Iris pigment epithelial cell (primary cell): ENCODE data around the gene CACNA1C.
"Not testable (repeated sequence)": the region's sequence is repeated elsewhere in the genome, so short reads cannot be mapped to it uniquely, and the experiment has no call there.

Experiments
- DNase-seq: peaks from one replicate; pipeline ENCODE4 v3.0.0-alpha.2; 2011; ENCODE audit warnings: low read depth

Gene CACNA1C

GRCh38 chr12:2691345-2692071, 638.7 kb downstream of the CACNA1C start:
- no peak for DNase-seq

GRCh38 chr12:2692080-2692479, 639.3 kb downstream of the CACNA1C start:
- no peak for DNase-seq

DNA sequence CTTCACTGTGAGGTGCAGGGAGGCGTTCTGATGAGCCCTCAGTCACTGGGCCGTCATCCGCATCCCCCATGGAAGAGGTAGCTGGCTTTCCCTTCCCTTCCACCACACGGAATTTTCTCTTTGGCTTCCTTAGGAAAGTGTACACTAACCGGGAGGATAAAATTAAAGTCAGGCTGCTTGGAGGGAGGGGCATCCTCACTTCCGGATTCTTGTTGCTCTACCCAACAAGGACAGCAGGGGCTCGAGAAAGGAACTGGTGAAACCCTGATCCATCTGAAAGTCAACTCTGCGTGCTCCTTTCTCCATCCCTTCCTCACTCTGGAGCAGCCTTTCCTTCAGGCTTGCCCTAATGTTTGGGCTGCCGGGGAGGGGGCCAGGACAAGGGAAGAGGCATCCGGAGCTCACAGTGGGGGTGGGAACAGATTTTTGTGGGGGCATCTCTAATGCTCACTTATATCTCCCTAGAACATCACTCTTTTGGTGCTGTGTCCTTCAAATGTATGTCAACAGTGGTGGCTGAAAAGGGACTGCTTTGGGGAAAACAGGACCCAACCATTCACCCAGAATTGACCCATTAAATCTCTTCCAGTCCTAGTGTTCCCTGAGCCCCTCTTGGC, 640.6 kb downstream of the CACNA1C start:
- DNase-seq: no peak

GRCh38 chr12:2693980-2694610, 641.3 kb downstream of the CACNA1C start:
- DNase-seq: no peak

DNA sequence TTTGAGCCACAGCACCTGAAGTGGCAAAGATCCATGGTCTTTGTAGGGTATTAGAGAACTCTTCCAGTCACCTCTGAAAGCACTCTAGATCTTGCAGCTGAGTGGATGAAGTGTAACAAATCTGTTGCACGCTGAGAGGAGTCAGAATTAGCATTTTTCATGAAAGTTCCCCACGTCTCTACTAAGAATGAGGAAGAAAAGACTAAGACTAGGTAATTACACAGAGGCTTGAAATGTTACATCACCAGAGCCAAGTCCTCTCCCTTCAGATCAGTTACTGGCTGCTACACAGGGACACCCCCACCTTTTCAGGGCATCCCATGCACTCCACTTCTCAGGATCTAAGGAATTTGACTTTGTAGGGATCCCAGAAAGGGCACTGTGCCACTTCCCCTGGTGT, 643.3 kb downstream of the CACNA1C start:
- no peak for DNase-seq

DNA sequence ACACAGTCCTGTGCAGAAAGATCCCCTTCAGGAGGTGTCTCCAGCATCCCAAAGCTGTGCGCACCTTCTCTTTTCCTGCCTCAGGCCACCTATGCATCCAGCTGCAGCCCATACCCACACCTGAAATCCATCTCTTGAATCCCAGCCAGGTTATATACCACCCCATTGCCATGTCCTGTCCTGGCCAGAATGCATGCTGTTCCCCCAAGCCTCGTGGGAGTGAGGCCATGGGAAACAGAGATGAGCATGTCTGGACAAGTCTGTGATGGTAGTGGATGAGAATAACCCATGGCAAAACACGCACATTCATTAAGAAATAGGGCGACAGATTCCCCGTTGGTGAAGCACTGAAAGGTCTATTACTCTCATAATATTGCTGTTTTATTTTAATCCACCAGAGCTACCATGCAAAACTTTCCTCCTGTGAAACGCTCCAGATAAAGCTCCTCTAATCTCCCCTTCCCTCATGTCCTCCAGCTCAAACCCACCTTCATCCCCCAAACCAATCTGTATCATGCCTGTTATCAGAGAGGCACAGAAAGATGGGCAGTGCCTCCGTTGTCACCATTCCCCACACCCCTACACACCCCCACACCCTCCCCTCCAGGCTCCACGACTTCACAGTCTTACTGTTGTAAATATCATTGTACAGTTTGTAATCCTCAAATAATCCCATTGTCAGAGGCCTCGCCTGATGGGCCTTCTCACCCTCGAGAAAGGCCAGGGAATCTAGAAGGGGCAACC, 644.4 kb downstream of the CACNA1C start:
- DNase-seq: no peak

- no peak for DNase-seq
These were observed 645.8 kb downstream of the CACNA1C start for GRCh38 chr12:2698566-2698965.

DNA sequence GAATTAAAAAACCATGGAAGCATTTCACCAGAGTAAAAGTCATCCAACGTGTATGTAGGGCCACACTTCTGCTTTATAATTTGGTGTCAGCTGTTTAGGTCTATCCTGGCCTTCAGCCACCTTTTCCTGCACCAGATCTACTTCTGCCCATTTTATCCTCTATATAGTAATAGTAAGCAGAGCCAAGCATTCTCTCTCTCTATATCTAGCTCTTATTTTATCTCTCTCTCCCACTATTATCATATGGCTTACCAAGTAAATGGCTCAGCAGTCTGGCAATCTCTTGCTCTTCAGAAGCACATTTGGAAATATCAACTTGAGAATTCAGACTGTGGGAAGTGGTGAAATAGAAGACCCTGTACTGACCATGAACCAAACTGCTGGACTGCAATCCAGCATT, 657.9 kb downstream of the CACNA1C start:
- no peak for DNase-seq

DNA sequence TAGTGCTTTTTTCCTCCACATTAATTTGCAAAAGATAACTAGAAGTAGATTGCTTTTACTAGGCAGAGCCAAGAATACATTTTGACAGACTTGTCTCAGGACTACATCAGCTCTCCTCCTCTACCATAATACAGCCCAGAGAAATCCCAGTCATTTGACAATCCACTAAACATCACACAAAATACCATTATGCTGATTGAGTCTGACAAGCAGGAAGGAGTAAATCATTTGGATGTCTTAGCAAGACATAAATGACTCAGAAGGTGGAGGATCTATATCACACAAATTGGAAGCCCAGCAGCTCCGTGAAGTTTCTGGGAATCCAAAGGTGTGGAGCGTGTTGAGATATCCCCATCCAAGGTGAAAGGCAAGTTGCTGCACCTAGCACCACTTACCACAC, 666.6 kb downstream of the CACNA1C start:
- DNase-seq: no peak

DNA sequence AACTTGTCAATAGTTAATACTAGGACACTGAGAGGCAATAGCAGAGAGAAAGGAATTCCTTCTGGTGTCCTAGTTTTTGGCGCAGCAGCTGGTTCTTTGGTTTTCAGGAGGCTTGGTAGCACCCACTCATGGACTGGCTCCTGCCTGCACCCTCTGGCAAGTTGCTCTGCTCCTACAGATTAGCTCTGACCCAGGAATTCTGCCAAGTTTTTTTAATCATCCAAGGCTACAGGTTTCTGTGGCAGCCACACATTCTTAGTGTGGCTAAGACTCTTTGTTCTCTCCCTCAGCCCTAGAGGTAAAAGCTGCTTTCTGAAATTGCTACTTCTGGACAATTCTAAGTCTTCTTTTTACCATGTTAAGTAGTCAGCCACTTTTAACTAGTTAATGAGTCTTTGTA, 670.0 kb downstream of the CACNA1C start:
- peak; percentile 19 for DNase-seq

DNA sequence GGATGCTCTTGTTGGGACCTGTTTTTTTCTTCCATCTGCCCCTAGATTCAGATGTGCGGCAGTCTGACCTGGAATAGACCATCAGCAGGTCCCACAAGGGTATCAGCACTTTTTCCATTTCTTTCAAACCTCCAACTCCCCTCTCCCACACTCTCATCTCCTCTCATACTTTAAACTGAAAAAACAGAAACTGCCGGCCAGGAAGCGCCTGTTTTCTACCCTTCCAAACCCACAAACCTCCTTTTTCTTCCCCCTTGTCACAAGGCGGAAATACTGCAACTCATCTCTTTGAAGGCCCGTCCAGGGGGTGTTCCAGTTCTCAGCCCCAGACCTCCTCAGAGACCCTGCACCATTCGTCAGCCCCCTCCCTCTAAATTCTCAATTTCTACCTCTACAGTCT, 679.5 kb downstream of the CACNA1C start:
- DNase-seq: no peak

GRCh38 chr12:2733493-2734355, 680.9 kb downstream of the CACNA1C start:
- no peak for DNase-seq

DNA sequence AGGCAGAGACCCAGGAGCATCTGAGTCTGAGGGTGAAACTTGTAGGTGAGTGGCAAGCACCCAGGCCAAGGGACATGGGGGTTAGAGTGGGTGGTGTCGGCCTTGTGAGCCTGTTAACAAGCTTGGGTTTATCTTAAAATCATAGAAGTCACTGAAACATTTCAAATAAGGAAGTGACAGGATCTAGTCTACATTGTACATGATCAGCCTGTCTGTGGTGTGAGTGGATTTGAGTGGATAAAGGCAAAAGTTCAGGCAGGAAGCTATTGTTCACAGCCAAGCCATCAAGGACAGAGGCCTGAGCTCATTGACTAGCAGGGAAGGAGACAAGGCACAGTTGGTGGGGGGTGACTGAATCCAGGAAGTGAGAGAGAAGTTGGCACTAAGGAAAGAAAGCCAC, 682.6 kb downstream of the CACNA1C start:
- no peak for DNase-seq

- no peak for DNase-seq
These were observed 685.0 kb downstream of the CACNA1C start for GRCh38 chr12:2737656-2738241.

DNA sequence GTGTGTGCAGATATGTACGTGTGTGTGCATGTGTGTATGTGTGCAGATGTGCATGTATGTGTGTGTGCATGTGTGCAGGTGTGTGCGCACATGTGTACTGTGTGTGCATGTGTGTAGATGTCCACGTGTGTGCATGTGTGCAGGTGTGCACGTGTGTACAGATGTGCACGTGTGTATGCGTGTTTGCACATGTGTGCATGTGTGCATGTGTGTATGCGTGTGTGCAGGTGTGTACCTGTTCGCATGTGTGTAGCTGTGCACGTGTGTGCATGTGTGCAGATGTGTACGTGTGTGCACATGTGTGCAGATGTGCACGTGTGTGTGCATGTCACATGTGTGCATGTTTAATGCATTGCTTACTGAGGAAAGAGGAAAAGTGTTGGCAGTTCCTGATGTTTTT, 686.3 kb downstream of the CACNA1C start:
- no peak for DNase-seq

- peak; percentile 31 for DNase-seq
These were observed 687.2 kb downstream of the CACNA1C start for GRCh38 chr12:2739832-2740641.

GRCh38 chr12:2742037-2742436, 689.2 kb downstream of the CACNA1C start:
- not testable (repeated sequence) for DNase-seq

GRCh38 chr12:2743478-2743877, 690.7 kb downstream of the CACNA1C start:
- no peak for DNase-seq

- DNase-seq: no peak
These were observed 692.9 kb downstream of the CACNA1C start for GRCh38 chr12:2745655-2746054.
